Urothelium cell line (cell line): ENCODE data around the gene PRKAR1B.
"Not testable (repeated sequence)": the region's sequence is repeated elsewhere in the genome, so short reads cannot be mapped to it uniquely, and the experiment has no call there.

ENCODE experiments used
- DNase-seq: peaks from one replicate; pipeline ENCODE4 v3.0.0; 2011; ENCODE audit warnings: low spot score, mixed read lengths
- FAIRE-seq: peaks from 2 replicates; lab custom pipeline; 2011; peaks lifted over from hg19 to GRCh38; lab: Jason Lieb, UNC

PRKAR1B gene

DNA sequence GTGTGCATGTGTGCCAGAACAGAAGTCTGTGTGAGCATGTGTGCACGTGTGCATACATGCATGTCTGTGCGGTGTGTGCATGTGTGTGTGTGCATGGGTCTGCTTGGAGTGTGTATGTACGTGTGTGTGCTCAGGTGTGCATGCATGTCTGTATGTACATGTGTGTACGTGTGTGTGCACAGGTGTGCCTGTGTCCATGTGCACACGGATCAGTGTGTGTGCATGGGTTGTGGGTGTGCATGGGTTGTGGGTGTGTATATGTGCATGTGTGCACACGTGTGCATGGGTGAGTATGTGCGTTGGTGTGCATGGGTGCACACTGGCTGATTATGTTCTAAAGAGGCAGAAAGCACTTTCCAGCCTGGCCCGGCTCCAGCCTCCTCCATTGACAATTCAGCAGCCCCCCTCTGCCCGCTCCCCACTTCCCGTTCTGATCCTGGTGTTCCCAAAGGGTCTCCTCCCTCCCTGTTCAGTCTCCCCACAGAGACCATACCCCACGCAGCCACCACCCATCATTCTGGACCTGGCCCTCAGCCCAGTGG is 163.4 kb downstream of the PRKAR1B start:
- FAIRE-seq = peak; percentile 99
- no peak for DNase-seq

DNA sequence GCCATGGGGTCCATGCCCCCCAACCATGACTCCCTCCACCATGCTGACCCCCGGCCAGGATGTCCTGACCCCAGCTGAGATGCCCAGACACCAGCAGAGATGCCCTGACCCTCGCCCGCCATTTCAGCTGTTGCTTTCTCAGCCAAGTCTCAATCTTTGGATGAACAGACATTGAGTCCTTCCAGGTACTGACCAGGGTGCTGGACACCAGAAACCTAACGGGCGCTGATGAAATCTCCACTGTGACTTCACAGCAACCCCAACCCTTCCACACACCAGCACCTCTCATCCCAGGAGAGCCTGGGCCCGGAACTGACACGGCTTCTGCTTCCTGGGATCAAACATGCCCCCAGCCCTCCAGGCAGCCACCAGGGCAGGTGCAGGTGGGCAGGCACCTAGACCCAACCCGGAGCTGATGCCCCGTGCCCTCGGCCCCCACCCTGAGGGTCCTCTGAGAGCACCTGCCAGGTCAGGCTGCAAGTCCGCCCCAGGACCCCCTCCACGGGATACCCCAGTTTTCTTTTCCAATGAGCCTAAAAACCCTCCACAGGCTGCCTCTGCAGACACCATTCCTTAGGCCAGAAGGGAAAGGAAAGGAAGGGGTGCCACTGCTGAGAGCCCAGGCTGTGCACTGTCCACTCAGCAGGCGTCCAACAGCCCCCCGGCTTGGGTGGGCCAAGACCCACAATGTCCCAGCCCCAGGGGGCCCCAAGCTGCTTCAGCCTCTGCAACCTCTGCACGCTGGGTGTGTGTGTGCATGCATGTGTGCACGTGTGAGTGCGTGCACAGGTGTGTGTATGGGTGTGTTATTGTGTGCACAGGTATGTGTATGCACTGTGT is 164.1 kb downstream of the PRKAR1B start:
- FAIRE-seq = peak; percentile 73
- no peak for DNase-seq

DNA sequence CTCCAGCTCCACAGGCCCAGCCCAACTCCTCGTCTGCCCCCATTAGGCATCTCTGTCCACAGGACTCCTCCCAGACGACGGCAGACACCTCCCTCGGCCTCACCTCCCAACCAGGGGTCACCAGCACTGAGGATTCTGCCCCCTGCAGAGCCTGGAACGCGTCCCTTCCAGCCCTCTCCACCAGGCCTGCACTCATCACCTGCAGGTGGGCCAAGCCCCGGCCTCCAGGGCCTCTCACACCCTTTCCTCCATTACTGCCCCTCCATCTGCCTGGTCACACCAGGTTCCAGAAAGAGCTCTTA is 164.8 kb downstream of the PRKAR1B start:
- DNase-seq (no peak), FAIRE-seq (no peak)

DNA sequence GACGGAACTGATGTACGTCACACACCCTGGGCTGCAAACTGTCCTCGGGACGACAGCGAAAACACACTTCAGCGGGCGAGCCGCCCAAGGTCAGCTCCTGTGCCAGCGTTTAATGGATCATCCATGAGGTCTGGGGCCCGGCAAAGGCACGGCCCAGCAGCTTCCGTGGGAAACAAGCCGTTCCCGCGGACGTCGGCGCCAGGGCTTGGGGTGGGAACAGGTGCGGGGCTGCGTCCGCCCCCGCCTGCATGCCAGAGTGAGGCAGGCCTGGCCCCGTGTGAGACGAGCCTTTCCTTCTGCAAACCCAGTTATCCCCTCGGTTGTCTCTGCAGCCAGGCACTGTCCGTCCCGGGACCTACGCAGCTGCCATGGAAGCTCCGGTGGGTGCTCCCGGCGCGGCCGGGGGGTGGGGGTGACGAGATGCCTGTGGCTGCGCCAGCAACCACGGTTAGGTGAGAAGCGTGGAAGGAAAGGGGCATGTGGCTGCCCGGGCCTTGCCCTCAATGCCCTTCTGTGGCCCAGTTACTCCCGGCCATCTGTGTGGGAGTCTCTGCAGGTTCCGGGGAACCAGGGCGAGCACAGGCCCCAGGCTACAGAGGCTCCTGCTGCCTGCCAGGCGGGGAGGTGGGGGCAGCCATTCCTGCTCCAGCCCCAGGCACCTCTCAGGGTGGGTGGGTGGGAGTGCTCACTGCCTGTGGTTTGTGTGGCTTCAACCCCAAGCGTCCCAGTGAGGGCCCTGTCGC is 165.3 kb downstream of the PRKAR1B start:
- FAIRE-seq (peak; percentile 13), DNase-seq (no peak)

DNA sequence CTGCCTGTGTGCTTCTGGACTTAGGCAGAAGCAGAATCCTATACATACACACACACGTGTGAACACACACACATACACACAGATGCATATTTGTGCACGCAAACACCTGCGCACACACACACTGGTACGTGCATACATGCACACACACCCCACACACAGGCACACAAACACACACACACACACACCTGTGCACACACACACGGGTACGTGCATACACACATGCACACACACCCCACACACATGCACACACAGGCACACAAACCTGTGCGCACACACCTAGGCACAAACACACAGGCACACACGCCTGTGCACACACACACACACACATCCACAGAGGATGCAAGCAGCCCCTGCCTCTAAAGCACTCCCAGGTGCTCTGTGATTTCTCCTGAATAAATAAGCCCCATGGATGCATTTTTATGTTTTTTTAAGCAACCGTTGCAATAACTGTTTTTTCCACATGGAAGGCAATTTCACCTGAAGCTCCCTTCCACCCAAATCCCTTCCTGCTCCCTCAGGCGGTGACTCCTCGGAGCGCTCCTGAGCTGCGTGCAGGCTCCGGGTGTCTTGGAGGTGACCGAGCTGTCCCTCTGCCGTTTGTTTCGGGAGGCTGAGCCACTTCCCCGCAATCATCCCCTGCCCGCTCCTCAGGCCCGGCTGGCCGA is 166.0 kb downstream of the PRKAR1B start:
- peak; percentile 99 for FAIRE-seq
- DNase-seq = no peak

DNA sequence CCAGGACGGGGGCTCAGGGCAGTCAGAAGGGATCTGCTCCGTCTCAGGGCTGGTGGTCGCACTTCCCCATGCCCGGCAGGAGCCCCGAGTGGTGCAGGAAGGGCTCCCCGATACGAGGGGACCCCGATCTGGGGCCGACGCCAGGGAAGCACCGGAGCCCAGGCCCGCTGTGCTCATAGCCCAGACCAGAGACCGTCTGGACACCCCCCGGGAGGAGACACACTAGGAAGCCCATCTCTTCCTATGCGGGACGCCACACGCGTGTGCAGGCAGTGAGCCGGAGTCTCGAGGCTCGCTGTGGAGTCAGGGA is 167.7 kb downstream of the PRKAR1B start:
- FAIRE-seq (no peak), DNase-seq (no peak)

DNA sequence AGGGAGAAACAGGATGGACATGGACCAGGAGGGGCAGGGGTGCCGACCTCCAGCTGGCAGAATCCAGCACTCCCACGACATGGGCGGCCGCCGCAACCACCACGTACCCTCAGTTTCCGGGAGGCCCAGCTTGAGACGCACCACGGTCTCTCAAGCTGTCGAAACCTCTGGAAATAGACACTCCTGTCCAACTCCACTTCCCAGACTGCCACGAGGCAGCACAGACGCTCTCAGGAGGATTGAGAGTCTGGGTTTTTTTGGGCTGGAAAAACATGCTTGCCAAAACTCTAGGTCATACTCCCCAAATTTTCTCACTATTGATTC is 169.6 kb downstream of the PRKAR1B start:
- no peak for FAIRE-seq
- no peak for DNase-seq

DNA sequence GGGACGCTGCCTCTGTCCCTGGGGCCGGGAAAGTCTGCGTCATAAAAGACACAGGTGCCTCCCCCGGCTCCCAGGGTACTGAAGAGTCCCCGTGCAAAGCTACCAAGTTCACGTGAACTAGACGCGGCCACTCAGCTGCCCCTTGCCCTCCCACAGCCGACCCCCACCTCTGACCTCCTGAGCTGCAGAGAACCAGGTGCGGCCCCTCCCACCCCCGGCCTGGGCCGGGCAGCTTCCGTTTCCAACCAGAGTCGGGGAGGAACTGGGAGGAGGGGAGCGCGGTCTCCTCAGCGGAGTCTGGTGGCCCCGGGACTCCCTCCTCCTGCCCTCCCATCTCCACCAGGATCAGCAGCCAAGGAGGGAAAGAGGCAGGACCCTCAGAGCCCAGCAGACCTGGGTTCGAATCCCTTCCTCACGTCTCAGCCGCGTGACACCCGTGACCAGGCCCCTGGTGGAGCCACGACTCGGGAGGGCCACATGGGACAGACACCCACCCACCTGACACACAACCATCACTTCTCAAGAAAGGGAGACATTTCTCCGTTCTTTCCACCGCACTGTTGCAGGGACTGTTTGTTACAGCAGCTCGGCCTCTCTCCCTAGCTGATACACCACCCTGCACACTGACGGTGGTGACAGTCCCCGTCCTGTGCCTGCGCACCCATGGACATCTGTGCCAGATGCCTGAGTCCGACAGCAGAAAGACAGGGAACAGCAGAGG is 170.1 kb downstream of the PRKAR1B start:
- DNase-seq = no peak
- FAIRE-seq = peak; percentile 32

DNA sequence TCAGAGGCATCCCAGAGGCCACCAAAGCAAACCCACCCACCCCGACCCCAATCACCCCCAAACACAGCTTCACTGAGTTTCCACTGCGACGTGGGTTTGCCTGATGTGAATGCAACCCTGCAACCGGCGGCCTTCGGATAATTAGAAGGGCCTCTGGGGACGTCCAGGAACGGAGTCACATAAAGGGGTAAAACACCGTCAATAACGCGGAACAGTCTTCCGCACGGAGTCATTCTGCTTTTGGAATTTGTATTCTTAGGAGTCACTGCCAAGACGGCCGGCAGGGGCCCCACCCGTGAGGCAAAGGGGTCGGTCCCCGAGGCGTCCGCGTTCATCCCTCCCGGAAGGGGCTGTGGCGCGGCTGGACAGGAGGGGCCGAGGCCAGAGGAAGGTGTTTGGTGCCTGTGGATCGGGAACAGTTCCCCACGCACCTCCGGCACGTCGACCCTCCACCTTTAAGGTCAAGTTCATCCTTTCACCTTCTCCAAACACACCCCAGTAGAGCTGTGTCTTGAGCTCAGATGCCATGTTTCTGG is 170.7 kb downstream of the PRKAR1B start:
- no peak for DNase-seq
- peak; percentile 20 for FAIRE-seq

DNA sequence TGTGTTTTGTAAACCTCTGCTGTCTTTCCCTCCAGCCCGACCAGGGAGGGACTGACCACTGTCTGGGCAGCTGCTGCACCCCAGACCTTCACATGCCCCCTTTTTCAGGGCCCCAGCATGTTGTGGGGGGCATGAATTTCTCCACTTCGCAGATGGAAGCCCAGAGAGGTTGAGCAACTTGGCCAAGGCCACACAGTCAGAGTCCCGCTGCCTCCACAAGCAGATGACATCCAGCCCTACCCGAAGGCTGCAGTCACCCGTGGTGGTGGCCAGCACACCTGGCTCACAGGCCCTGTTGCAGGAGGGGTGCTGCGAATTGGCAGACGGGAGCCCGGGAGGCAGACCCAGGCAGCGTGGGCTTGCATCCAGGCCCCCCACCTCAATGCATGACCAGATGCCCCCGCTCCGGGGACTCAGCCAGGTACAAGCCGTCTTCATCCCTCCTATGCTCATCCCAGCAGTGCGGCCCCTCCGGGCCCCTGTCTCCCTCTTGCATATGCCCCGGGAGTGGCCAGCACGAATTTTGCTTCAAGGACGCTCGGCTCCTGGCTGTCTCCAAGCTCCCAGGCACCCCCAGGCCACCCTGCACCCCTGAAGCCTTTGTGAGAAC is 171.4 kb downstream of the PRKAR1B start:
- FAIRE-seq = no peak
- DNase-seq = no peak

DNA sequence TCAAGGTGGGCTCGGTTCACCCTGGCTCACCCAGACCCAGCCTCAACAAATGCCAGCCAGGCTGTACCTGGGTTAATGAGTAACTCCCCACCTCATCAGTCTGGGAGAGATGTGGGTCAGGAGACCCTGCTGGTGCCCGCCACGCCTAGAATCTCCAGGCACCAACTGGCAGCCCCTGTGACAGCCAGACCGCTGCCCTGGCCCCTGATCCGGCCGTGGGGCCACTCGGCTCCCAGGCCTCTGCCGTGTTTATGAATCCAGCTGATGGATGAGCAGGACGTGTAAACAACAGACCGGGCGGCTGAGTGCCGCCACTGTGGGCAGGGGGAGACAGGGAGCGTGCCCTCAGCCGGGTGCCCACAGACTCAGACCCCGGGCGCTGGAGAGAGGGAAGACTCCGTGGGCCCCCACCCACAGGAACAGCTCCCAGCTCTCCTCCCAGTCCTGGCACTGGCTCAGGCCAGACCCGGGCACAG is 173.4 kb downstream of the PRKAR1B start:
- FAIRE-seq (no peak), DNase-seq (no peak)

DNA sequence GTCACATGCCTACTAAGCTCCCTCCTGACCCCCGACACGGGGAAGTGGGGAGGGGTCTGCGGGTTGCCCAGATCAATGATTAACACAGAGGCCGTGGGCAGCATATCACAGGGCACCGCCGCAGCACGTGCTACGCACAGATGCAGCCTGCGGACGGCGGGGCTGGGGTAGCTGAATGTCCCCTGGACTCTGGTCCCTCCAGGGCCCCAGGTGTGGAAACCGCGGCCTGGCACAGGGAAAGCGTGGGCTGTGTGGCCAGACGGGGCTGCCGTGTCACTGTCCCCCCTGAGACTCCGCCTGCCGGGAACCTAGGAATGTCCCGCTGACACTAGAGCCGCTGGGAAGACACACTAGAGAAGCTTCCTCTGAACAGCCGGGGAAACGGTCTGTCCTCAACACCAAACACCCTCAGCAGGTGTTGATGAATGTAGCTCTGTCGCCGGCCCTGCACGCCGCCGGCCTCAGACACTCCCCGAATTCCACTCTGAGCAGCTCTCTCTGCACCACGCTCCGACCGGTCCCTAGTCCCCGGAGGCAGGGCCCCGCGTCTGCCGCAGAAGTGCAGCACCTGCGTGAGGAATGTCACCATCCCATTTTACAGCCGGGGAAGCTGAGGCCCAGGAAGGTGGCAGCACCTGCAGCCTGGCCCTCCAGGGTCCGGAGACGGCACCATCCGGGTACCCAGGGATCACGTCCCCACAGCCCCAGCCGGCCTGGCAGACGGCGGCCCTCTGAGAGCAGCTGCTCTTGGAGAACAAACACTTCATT is 174.0 kb downstream of the PRKAR1B start:
- FAIRE-seq (peak; percentile 30), DNase-seq (no peak)

DNA sequence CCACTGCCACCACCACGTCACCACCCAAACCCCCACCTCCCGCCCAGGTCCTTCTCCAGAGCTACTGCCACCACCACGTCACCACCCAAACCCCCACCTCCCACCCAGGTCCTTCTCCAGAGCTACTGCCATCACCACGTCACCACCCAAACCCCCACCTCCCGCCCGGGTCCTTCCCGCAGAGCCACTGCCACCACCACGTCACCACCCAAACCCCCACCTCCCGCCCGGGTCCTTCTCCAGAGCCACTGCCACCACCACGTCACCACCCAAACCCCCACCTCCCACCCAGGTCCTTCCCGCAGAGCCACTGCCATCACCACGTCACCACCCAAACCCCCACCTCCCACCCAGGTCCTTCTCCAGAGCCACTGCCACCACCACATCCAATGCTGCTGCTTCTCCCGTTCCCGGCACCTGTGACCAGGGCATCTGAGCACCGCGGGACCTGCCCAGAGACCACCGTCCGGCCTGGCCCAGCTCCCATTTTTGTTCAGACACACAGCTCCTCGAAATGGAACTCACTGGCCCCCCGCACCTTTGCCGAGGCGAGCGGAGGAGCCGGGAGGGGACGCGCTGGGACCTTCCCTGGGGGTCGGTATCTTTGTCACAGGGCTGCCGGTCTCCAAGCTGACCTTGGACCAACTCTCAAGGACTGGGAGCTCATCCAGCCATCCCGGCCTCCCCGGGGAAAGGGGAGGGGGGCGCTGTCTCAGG is 174.8 kb downstream of the PRKAR1B start:
- peak; percentile 90 for FAIRE-seq

DNA sequence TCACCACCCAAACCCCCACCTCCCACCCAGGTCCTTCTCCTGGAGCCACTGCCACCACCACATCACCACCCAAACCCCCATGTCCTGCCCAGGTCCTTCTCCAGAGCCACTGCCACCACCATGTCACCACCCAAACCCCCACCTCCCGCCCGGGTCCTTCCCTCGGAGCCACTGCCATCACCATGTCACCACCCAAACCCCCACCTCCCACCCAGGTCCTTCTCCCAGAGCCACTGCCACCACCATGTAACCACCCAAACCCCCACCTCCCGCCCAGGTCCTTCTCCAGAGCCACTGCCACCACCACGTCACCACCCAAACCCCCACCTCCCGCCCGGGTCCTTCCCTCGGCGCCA is 175.5 kb downstream of the PRKAR1B start:
- not testable (repeated sequence) for DNase-seq
- FAIRE-seq = peak; percentile 93

More for the DNA sequence above, 174.8 kb downstream of the PRKAR1B start:
- not testable (repeated sequence) for DNase-seq

DNA sequence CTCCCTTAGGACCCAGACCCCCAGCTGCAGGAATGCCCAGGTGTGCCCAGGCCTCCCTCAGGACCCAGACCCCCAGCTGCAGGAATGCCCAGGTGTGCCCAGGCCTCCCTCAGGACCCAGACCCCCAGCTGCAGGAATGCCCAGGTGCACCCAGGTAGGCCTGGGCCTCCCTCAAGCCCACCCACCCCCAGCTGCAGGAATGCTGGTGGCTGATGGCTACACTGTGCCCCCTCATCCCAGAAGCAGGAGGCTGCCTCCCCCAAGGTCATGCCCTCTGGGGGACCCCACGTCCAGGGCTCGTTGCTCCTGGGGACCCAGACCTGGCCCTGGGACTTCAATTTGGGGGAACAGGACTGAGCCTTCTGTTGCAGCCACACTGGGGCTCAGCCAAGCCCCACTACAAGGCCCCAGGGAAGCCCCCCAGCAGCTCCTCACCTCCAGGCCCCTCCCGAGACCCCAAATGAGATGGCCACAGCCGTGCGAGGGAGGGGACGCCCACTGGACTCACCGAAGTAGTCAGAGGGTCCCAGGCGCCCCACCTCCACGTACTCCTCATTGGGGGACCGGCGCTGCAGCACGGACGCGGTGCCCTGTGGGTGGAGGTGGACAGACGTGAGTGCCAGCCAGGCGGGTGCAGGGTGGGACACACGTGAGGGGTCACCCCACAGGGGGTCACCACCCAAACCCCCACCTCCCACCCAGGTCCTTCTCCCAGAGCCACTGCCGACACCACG is 176.0 kb downstream of the PRKAR1B start:
- DNase-seq = no peak
- peak; percentile 56 for FAIRE-seq

DNA sequence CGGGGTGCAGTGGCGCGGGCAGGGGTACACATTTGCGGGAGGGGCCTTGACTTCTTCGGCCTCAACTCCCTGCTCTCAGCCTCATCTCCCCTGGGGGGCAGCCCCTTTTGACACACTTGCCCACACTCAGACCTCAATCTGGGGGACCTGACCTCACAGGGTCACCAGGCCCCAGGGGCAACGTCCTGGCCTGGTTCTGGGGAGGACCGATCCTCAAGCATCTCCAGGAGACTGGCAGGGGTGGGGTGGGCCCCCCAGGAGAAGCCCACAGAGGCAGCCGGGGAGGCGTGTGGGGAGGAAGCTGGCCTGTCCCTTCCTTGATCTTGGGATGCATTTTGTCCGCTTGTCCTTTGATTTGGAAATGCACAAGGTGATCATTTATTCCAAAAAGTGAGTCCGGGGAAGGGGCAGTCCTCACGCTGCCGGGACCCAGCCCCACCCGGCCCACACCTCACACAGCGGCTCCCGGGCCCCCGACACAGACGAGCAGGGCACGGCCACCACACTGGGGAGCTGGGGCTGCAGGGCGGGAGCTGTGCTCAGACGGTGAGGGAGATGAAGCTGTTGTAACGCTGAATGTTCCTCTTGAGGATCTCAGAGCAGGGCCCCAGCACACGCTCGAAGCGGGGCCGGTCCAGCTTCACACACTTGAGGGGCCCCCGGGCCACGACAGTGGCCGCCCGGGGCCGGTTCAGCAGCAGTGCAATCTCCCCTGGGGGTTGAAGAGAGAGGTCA is 177.0 kb downstream of the PRKAR1B start:
- FAIRE-seq (no peak), DNase-seq (no peak)

DNA sequence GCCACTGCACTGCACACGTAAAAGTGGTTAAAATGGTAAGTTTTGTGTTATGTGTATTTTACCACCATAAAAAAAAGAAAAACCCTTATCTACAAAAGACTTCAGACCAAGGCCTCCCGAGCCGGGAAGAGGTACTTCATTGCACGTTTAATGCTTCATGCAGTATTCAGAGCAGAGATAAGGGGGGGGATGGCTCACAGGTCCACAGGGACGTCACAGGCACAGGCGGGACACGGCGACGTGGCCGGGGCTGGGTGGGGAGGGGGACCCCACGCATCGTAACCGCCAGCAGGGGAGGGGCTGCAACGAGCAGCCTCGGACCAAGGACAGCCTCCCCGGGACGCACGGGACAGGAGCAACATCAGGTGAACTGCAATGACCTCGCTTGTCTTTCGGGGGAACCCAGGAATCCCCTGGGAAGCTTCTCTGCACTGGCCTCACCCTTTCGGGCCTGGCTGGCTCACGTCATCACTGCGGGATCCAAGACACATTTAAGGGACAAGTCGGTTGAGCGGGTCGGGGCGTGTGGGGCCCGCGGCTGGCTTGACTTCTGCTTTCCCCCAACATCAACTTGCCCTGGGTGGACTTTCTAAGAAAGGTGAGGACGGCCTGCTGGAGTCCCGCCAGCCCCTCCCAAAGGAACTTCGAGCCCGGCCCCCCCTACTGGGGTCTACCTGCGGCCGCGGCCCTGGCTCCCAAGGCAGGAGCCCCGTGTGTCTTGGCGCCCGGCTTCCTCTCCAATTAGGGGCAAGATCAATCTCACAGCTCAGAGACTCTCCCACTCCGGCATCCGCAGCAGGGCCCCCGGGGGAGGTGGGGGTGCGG is 177.8 kb downstream of the PRKAR1B start:
- FAIRE-seq (no peak), DNase-seq (no peak)
